Panc1 (cell line): ENCODE results near the gene USP24.

Experiments
- POLR2AphosphoS5 ChIP-seq: IDR thresholded peaks from 2 replicates; pipeline ENCODE4 v1.6.1; 2012; ENCODE audit warnings: mild to moderate bottlenecking, low read depth, low read length, moderate library complexity
- SIN3A ChIP-seq: IDR thresholded peaks from 2 replicates; pipeline ENCODE4 v1.6.1; 2012; ENCODE audit warnings: low read depth, mild to moderate bottlenecking, low read length, moderate library complexity, borderline replicate concordance; ENCODE audit not compliant: insufficient read depth
- TF ChIP-seq, protein P1 (sequence below): fragments of 450-650 bp; IDR thresholded peaks from 2 replicates; pipeline ENCODE4 v1.5.1; 2017; ENCODE audit warnings: mild to moderate bottlenecking

GRCh38 chr1:55249646-55250398 is 34.7 kb upstream of the USP24 start:
- TF ChIP-seq, protein P1, sequence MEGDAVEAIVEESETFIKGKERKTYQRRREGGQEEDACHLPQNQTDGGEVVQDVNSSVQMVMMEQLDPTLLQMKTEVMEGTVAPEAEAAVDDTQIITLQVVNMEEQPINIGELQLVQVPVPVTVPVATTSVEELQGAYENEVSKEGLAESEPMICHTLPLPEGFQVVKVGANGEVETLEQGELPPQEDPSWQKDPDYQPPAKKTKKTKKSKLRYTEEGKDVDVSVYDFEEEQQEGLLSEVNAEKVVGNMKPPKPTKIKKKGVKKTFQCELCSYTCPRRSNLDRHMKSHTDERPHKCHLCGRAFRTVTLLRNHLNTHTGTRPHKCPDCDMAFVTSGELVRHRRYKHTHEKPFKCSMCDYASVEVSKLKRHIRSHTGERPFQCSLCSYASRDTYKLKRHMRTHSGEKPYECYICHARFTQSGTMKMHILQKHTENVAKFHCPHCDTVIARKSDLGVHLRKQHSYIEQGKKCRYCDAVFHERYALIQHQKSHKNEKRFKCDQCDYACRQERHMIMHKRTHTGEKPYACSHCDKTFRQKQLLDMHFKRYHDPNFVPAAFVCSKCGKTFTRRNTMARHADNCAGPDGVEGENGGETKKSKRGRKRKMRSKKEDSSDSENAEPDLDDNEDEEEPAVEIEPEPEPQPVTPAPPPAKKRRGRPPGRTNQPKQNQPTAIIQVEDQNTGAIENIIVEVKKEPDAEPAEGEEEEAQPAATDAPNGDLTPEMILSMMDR, result no peak
- TF ChIP-seq POLR2AphosphoS5 (no peak), SIN3A (no peak)
